Bronchial epithelial cell (primary cell): ENCODE data around the gene OPCML. TPM values are rescaled to one million over a fixed set of nuclear protein-coding genes. Genes with fewer than 3 reads are reported as not detected.

Experiments used
- DNase-seq: peaks from one replicate; pipeline ENCODE4 v3.0.0-alpha.2; 2010; ENCODE audit warnings: low read depth
- FAIRE-seq: peaks from 2 replicates; lab custom pipeline; 2011; peaks lifted over from hg19 to GRCh38; lab: Jason Lieb, UNC
- H3K27me3 ChIP-seq: 2 replicates; pipeline ENCODE4 v1.5.1; 2011; ENCODE audit warnings: low read length; ENCODE audit not compliant: control insufficient read depth, insufficient read depth
- H3K36me3 ChIP-seq: 2 replicates; pipeline ENCODE4 v1.5.1; 2011; ENCODE audit warnings: low read length; ENCODE audit not compliant: control insufficient read depth, insufficient read depth
- H3K4me3 ChIP-seq: 2 replicates; pipeline ENCODE4 v1.5.1; 2011; ENCODE audit warnings: mild to moderate bottlenecking, low read depth, low read length, control low read depth
- CTCF ChIP-seq: IDR thresholded peaks from 2 replicates; pipeline ENCODE4 v1.5.1; 2011; ENCODE audit warnings: mild to moderate bottlenecking, moderate library complexity, low read length, control low read depth, inconsistent platforms; ENCODE audit not compliant: insufficient read depth, severe bottlenecking
- total RNA-seq: library from RNA; depleted of rRNA; stranded (reverse); fragments of >200 nt; gene quantifications from 2 replicates; pipeline ENCODE4 v1.2.1, GENCODE V29; 2014

OPCML gene
- total RNA-seq, 1 donor from 2014 or later = not detected

- FAIRE-seq (no peak), DNase-seq (no peak)
- Histone ChIP-seq H3K36me3 (no peaks in the 10 kb centered on the region), H3K27me3 (peaks cover 3% of the 10 kb centered on the region), H3K4me3 (no peak overlapping the region)
- TF ChIP-seq CTCF = no peak
Measured at GRCh38 chr11:133086518-133086917, 445.8 kb downstream of the OPCML start.

GRCh38 chr11:133082841-133083488, 449.3 kb downstream of the OPCML start:
- peak; percentile 46 for TF ChIP-seq CTCF
- DNase-seq (no peak), FAIRE-seq (no peak)
- H3K4me3 ChIP-seq = peak overlapping the region; percentile 30
- no peaks in the 10 kb centered on the region for H3K36me3 ChIP-seq
- H3K27me3 ChIP-seq = peaks cover 3% of the 10 kb centered on the region

- Histone ChIP-seq H3K4me3 (no peak overlapping the region), H3K27me3 (peaks cover 3% of the 10 kb centered on the region), H3K36me3 (no peaks in the 10 kb centered on the region)
- no peak for TF ChIP-seq CTCF
- DNase-seq = no peak
- FAIRE-seq = no peak
Measured at GRCh38 chr11:133082453-133082781, 449.9 kb downstream of the OPCML start.

GRCh38 chr11:133081730-133082452, 450.4 kb downstream of the OPCML start:
- H3K4me3 ChIP-seq = no peak overlapping the region
- FAIRE-seq (no peak), DNase-seq (no peak)
- H3K36me3 ChIP-seq = no peaks in the 10 kb centered on the region
- no peak for TF ChIP-seq CTCF
- peaks cover 3% of the 10 kb centered on the region for H3K27me3 ChIP-seq

GRCh38 chr11:133081020-133081419, 451.3 kb downstream of the OPCML start:
- Histone ChIP-seq H3K27me3 (peaks cover 3% of the 10 kb centered on the region), H3K36me3 (no peaks in the 10 kb centered on the region), H3K4me3 (no peak overlapping the region)
- no peak for DNase-seq
- no peak for TF ChIP-seq CTCF
- FAIRE-seq = no peak
